Endothelial cell of umbilical vein (primary cell): ENCODE results near the gene SFTPA1. TPM values are rescaled to one million over a fixed set of nuclear protein-coding genes. Genes with fewer than 3 reads are reported as not detected.

ENCODE experiments used
- BruUV-seq: library from RNA; stranded (reverse); fragments of 400-500 nt; replicated peaks from 2 replicates; lab custom pipeline; 2021; lab: Mats Ljungman, UMichigan
- CTCF ChIA-PET: fragments of 300-600, 350-600 bp; sonication (Branson Sonifier 250); formaldehyde crosslinking; loops from one replicate; lab custom pipeline; 2021; ENCODE audit warnings: antibody characterized with exemption, inconsistent platforms; lab: Charles Lee
- POLR2A ChIA-PET: fragments of 300-600, 350-600 bp; sonication (Branson Sonifier 250); formaldehyde crosslinking; loops from one replicate; lab custom pipeline; 2021; ENCODE audit warnings: antibody characterized with exemption, inconsistent platforms; lab: Charles Lee
- DNase-seq: peaks from one replicate; pipeline ENCODE4 v3.0.0-alpha.2; 2011; ENCODE audit warnings: low read depth, low spot score
- FAIRE-seq: peaks from 2 replicates; lab custom pipeline; 2011; peaks lifted over from hg19 to GRCh38; lab: Jason Lieb, UNC
- H2AFZ ChIP-seq: 2 replicates; pipeline ENCODE4 v1.6.0; 2012; ENCODE audit warnings: low read depth, low read length, control low read depth, inconsistent platforms
- H3K27ac ChIP-seq: 2 replicates; pipeline ENCODE4 v1.5.1; 2011; ENCODE audit warnings: low read depth, mild to moderate bottlenecking, control low read depth, low read length, moderate library complexity; ENCODE audit not compliant: insufficient read depth
- H3K27me3 ChIP-seq, 2 experiments: 2 replicates each; pipeline versions ENCODE4 v1.6.0 to v1.6.1; 2011; ENCODE audit warnings: low read length in 2 of 2, mixed read lengths in 1 of 2; ENCODE audit not compliant: control insufficient read depth in 2 of 2, insufficient read depth in 2 of 2
- H3K36me3 ChIP-seq, 2 experiments: 2 replicates in 1 of 2; 3 replicates in 1 of 2; pipeline ENCODE4 v1.5.1; 2011; ENCODE audit warnings: low read length in 2 of 2, mild to moderate bottlenecking in 1 of 2, moderate library complexity in 1 of 2; ENCODE audit not compliant: control insufficient read depth in 2 of 2, insufficient read depth in 2 of 2; ENCODE audit errors: extremely low read depth in 1 of 2
- H3K4me1 ChIP-seq: 3 replicates; pipeline ENCODE4 v1.5.1; 2011; ENCODE audit warnings: mild to moderate bottlenecking, low read length; ENCODE audit not compliant: control insufficient read depth, insufficient read depth; ENCODE audit errors: extremely low read depth
- H3K4me2 ChIP-seq: 2 replicates; pipeline ENCODE4 v1.6.1; 2011; ENCODE audit warnings: low read length, control low read depth, mixed read lengths; ENCODE audit not compliant: insufficient read depth
- H3K4me3 ChIP-seq, 3 experiments: fragments of 200-600 bp in 1 of 3; sonication (generic), shearing (Covaris generic) in 1 of 3; replicated peaks in 1 of 3; 2 replicates each; pipeline ENCODE4 v1.5.1; 2011 to 2016; ENCODE audit warnings: control low read depth in 3 of 3, low read length in 3 of 3, mild to moderate bottlenecking in 2 of 3, inconsistent platforms in 1 of 3, low read depth in 1 of 3, moderate library complexity in 1 of 3; ENCODE audit not compliant: insufficient read depth in 1 of 3
- H3K79me2 ChIP-seq: 2 replicates; pipeline ENCODE4 v1.6.0; 2012; ENCODE audit warnings: low read length, inconsistent platforms; ENCODE audit not compliant: control insufficient read depth, insufficient read depth
- H3K9ac ChIP-seq: replicated peaks from 2 replicates; pipeline ENCODE3; 2011; ENCODE audit warnings: low read length, control low read depth; ENCODE audit not compliant: insufficient read depth; ENCODE audit errors: extremely low read depth
- H3K9me1 ChIP-seq: replicated peaks from 3 replicates; pipeline ENCODE4 v1.6.0; 2011; ENCODE audit warnings: mild to moderate bottlenecking, low read length; ENCODE audit not compliant: control insufficient read depth, insufficient read depth; ENCODE audit errors: extremely low read depth
- H3K9me3 ChIP-seq: replicated peaks from 2 replicates; pipeline ENCODE4 v1.5.1; 2012; ENCODE audit warnings: low read length, inconsistent platforms; ENCODE audit not compliant: control insufficient read depth, insufficient read depth
- H4K20me1 ChIP-seq: replicated peaks from 2 replicates; pipeline ENCODE3; 2011; ENCODE audit warnings: mild to moderate bottlenecking, low read length; ENCODE audit not compliant: control insufficient read depth, insufficient read depth; ENCODE audit errors: extremely low read depth
- CTCF ChIP-seq, 2 donors: IDR thresholded peaks; 1 replicate in 1 of 2; 2 replicates in 1 of 2; pipeline ENCODE4 v1.5.1; 2011; ENCODE audit warnings: low read length in 2 of 2, mild to moderate bottlenecking in 2 of 2, moderate library complexity in 2 of 2, control low read depth in 1 of 2, inconsistent platforms in 1 of 2, low read depth in 1 of 2; ENCODE audit not compliant: insufficient read depth in 1 of 2; ENCODE audit errors: extremely low read depth in 1 of 2
- EZH2 ChIP-seq: IDR thresholded peaks from 2 replicates; pipeline ENCODE4 v1.6.1; 2012; ENCODE audit warnings: borderline replicate concordance, low read depth, mild to moderate bottlenecking, moderate library complexity, low read length, inconsistent platforms; ENCODE audit not compliant: severe bottlenecking
- FOS ChIP-seq: IDR thresholded peaks from 2 replicates; pipeline ENCODE4 v1.6.1; 2011; ENCODE audit warnings: mild to moderate bottlenecking, low read length, moderate library complexity, borderline replicate concordance; ENCODE audit not compliant: insufficient read depth
- GATA2 ChIP-seq: IDR thresholded peaks from 2 replicates; pipeline ENCODE4 v1.7.0; 2011; ENCODE audit warnings: low read depth, mild to moderate bottlenecking, moderate library complexity, mixed read lengths, low read length; ENCODE audit not compliant: insufficient read length, insufficient read depth
- JUN ChIP-seq: IDR thresholded peaks from 2 replicates; pipeline ENCODE4 v1.6.1; 2011; ENCODE audit warnings: borderline replicate concordance, low read depth; ENCODE audit not compliant: insufficient read length, insufficient read depth
- MAX ChIP-seq: IDR thresholded peaks from 2 replicates; pipeline ENCODE4 v1.6.1; 2011; ENCODE audit not compliant: insufficient read depth, insufficient read length
- MYC ChIP-seq: IDR thresholded peaks from one replicate; pipeline ENCODE4 v1.6.1; 2011; ENCODE audit warnings: mild to moderate bottlenecking, low read depth, low read length
- POLR2A ChIP-seq: IDR thresholded peaks from 2 replicates; pipeline ENCODE4 v1.6.1; 2012; ENCODE audit warnings: low read depth, mild to moderate bottlenecking, control low read depth, low read length
- POLR2AphosphoS5 ChIP-seq: IDR thresholded peaks from 2 replicates; pipeline ENCODE4 v1.6.1; 2012; ENCODE audit warnings: low read depth, mild to moderate bottlenecking, control low read depth, low read length, moderate library complexity; ENCODE audit not compliant: insufficient read depth
- dilution Hi-C: fragments of 300-500 bp; cut with MboI; formaldehyde crosslinking; loops from one replicate; pipeline ENCODE4 v1.15.0; 2019; ENCODE audit warnings: low sequenced_read_pairs; ENCODE audit not compliant: extremely low pct_ligation_motif_present
- intact Hi-C: fragments of 100-400 bp; cut with micrococcal nuclease; formaldehyde crosslinking; loops from one replicate; pipeline ENCODE4 v1.10.0; 2022
- polyA plus RNA-seq, 4 experiments: library from polyadenylated mRNA; depleted of rRNA in 3 of 4; stranded (reverse) in 3 of 4; unstranded in 1 of 4; fragments of >200 nt; gene quantifications; 2 replicates each; pipeline versions ENCODE4 v1.2.1 to v1.2.3, GENCODE V29; 2011 to 2012; ENCODE audit warnings: missing spikeins in 1 of 4
- total RNA-seq: library from RNA; stranded (reverse); gene quantifications from 2 replicates; pipeline ENCODE4 v1.2.3, GENCODE V29; 2021

Gene SFTPA1
- total and polyA plus RNA-seq, 2 donors (not counting 3 experiments of a cell fraction or from before 2014, with no cell fraction given): not detected

- Histone ChIP-seq H2AFZ (no peak overlapping the region), H3K27ac (no peak overlapping the region)
- TF ChIP-seq JUN (no peak), FOS (no peak), MAX (no peak), CTCF (IDR thresholded peaks at IDR 0.05; ENCODE audit: extremely low read depth in 1 of 2, insufficient read depth in 1 of 2, low read depth in 1 of 2, low read length in 2 of 2) (no peak), EZH2 (no peak), POLR2A (no peak), POLR2AphosphoS5 (no peak), MYC (no peak), GATA2 (no peak)
Observed at GRCh38 chr10:79561257-79561656, 49.5 kb upstream of the SFTPA1 start.

More at GRCh38 chr10:79561257-79561656, 49.5 kb upstream of the SFTPA1 start:
- Histone ChIP-seq H3K4me3 (no peak overlapping the region), H3K79me2 (no peaks in the 10 kb centered on the region), H3K4me1 (no peaks in the 10 kb centered on the region), H3K9ac (no peak overlapping the region), H3K36me3 (no peaks in the 10 kb centered on the region), H3K27me3 (peaks cover 0 to 9% of the 10 kb centered on the region in 2 experiments), H3K4me2 (no peak overlapping the region), H3K9me1 (no peaks in the 10 kb centered on the region), H3K9me3 (no peaks in the 10 kb centered on the region), H4K20me1 (no peaks in the 10 kb centered on the region)
- no TSS peak for BruUV-seq
- ChIA-PET POLR2A (no interaction called here), CTCF (interaction anchor here (1.0 kb wide), 1 partner anchor 483 kb away, joined by 3 read pairs; no protein-coding TSS in a partner anchor)
- dilution Hi-C loops (no loop called here), intact Hi-C loops (no loop called here)
- FAIRE-seq (no peak), DNase-seq (no peak)
